Measurements from ENCODE around the gene HHATL.
A peak's percentile ranks its signal among the peaks of the same experiment; 100 is the strongest.

HHATL gene

DNA sequence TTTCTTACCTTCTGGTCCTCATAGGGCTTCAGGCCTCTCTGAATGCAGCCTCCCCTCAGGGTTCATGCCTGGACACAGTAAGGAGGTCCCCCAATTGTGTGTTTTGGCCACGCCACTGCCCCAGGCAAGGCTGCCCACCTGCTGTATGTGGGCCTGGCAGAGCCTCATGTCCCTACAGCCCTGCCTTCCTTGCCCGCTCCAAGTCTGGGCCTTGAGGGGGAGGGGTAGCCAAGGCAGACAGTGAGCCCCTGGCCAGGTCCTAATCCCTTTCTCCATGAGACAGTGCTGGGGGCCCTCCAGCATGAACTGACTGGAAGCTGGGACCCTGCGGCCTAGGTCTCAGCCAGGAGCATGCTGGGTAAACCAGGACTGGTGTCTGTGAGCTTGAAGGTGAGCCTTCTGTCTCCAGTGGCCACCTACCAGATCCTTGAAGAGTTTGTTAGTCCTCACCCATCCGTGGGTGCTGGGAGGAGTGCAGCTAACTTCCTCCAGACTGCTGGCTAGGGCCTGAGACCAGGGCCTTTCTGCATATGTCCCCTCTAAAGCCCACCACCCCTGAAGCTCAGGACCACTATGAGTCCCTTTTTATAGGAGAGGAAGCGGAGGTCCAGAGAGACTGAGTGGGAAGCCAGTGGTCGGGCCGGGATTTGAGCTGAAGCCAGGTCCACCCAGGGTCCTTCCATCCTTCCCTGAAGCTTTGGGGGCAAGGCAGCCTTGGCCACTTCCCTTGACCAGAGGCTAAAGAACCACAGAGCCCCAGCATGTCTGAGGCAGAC, 40.4 kb downstream of the HHATL start:
- DNase-seq: no peak

DNA sequence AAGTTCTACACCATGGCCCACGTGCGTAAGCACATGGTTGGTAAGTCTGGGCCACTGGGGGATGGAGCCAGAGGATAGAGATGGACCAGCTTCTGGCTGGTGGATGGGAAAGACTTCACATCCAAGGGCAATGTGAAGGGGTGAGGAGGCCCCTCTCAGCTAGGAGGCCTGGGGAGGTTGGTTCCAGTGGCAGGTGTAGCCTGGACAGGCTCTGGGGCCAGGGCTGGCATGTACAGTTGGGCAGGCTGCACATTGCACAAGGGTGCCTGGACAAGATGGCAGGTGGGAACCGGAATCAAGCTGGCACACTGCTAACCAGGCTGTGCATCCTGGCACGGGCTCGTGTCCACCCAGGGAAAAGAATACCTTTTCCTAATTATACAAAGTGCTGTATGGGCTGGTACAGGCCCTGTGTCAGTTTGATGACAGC, 41.0 kb downstream of the HHATL start:
- DNase-seq: no peak

DNA sequence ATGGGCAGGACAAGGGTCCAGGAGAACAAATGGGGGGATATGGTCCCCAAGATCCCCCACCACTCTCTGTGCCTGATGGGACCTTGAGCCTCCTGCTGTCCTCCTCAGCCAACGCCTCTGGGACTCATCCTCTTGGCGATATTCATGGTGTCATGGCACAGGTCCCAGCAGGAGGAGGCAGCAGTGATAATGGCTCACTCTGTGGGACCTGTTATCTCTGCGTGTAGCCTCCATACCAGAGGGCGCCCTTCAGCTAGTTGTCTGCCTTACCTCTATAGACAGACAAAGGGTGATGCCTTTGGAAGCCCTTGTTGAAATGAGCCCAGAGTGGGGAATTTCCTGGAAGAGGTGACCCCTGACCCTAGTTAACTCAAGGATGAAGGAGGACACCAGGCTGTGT, 41.7 kb downstream of the HHATL start:
- DNase-seq: no peak

DNA sequence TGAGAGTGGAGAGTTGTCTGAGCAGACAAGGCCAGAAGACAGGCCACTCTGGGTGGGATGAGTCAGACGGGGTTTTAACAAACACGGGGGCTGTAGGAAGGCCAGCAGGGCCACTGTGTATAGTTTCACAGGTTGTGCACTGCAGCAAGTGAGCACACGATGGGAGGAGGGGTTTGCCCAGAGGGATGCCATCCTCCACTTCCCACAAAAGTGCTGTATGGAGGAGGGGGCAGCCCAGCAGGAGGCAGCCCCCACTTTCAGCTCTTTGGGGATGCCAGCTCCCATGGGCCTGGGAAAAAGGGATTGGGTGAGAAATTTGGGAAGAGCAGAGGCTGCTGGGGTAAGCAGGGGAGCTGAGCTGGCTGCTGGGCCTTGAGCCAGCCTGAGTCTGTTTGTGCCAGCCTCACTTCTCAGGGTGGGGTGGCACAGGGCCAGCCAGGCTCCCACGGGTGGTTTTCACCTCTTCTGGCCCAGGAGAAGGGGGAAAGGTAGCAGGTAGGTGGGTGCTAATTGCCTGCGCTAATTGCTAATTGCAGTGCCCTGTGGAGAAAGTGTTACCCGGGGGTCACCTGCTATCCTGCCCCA, 42.4 kb downstream of the HHATL start:
- no peak for DNase-seq

DNA sequence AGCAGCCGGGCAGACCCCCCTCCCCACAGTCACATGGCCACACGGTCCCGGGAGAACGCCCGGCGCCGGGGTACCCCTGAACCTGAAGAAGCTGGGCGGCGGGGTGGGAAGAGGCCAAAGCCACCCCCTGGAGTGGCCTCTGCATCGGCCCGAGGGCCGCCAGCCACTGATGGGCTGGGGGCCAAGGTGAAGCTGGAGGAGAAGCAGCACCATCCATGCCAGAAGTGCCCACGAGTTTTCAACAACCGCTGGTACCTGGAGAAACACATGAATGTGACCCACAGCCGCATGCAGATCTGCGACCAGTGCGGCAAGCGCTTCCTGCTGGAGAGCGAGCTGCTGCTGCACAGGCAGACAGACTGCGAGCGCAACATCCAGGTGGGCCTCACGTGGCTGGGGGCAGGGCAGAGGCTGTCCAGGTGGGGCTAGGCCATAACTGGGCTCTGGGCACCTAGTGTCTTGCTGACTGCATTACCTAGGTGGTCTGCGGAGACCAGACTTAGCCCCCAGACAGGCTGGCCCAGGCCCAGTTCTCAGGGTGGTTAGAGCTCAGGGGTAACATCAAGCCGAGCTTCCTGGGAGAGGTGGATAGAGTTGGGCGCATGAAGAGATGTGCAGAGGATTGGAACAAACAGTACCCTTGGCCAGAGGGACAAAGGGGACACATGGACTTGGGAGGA, 43.0 kb downstream of the HHATL start:
- peak; percentile 18 for DNase-seq

DNA sequence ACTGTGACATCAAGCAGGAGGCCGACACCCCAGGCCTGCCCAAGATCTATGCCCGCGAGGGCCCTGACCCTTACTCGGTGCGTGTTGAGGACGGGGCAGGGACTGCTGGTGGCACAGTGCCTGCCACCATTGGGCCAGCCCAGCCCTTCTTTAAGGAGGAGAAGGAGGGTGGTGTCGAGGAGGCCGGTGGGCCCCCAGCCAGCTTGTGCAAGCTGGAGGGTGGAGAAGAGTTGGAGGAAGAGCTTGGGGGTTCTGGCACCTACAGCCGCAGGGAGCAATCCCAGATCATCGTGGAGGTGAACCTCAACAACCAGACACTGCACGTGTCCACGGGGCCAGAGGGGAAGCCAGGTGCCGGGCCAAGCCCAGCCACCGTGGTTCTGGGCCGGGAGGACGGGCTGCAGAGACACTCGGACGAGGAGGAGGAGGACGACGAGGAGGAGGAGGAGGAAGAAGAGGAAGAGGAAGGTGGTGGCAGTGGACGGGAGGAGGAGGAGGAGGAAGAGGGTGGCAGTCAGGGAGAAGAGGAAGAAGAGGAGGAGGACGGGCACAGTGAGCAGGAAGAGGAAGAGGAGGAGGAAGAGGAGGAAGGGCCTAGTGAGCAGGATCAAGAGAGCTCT, 43.7 kb downstream of the HHATL start:
- DNase-seq: no peak

DNA sequence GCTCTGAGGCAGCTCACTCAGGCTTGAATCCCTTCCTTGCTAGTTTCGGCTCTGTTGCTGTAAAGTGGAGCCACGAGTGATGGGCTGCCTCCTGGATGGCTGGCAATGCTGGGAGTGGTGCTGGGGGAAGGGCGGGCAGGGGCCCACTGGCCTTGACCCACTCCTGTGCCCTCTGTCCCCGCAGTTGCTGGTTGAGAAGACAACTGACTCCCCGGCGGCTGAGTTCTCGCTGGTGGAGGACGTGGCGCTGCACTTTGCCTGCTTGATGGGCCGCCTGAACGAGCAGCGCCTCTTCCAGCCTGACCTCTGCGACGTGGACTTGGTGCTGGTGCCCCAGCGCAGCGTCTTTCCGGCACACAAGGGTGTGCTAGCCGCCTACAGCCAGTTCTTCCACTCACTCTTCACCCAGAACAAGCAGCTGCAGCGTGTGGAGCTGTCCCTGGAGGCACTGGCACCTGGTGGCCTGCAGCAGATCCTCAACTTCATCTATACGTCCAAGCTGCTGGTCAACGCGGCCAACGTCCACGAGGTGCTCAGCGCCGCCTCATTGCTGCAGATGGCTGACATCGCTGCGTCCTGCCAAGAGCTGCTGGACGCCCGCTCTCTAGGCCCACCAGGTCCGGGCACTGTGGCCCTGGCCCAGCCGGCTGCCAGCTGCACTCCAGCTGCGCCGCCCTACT, 44.4 kb downstream of the HHATL start:
- DNase-seq: no peak

DNA sequence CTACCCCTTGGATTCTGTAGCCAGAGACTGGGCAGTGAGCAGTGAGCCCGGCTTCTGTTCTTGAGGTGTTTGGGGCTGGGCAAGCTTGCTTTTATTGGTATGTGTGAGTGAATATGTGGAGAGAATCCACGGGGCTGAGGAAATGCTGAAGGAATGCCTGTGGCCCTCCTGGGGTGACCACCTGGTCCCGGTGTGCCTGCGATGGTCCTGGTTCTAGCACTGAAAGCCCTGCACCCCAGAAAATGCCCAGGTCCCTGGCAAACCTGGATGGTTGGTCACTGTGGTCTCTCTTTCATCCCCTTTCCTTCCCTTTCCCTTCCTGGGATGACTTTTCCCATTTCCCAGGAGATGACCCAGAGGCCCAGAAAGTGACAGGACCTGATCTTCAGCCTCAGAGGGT, 44.9 kb downstream of the HHATL start:
- DNase-seq: no peak

DNA sequence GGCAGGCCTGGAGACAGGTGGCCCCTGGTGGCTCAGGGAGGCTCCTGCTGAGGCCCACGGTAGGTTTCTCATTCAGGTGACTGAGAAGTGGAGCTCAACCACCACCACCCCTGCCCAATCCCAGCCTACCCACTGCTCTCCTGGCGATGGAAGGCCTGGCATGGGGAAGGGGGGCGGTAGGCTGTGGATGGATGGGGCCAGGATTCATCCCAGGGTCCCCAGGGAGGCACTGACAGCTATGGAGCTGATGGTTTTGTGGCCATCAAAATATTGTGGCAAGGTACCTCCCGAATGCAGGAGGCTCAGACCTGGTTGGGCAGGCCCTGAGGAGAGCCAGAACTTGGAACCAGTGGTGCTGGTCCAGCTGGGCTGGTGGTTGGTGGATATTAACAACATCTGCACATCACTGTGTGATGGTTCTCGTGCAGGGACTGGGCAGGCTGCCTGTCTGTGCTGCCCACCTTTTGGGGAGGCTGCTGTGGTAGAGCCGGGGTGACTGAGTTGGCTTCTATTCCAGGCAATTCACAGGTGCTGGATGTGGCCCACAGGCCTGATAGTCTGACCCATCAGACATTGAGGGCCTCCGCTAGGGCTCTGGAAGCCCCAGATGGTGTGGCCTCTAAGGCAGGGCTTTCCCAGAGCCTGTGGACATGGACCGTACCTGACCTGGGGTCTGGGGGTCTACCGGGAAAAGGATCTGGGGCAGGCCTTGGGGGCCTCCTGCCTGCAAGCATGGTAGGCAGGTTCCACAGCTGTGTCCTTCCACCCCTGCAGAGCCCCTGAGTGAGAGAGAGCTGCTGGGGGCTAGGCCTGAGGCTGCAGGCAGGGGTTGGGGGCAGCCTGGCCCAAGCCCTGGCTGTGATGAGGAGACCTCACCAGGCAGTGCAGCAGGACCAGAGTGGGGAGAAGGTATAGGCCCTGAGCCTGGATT, 45.7 kb downstream of the HHATL start:
- no peak for DNase-seq

DNA sequence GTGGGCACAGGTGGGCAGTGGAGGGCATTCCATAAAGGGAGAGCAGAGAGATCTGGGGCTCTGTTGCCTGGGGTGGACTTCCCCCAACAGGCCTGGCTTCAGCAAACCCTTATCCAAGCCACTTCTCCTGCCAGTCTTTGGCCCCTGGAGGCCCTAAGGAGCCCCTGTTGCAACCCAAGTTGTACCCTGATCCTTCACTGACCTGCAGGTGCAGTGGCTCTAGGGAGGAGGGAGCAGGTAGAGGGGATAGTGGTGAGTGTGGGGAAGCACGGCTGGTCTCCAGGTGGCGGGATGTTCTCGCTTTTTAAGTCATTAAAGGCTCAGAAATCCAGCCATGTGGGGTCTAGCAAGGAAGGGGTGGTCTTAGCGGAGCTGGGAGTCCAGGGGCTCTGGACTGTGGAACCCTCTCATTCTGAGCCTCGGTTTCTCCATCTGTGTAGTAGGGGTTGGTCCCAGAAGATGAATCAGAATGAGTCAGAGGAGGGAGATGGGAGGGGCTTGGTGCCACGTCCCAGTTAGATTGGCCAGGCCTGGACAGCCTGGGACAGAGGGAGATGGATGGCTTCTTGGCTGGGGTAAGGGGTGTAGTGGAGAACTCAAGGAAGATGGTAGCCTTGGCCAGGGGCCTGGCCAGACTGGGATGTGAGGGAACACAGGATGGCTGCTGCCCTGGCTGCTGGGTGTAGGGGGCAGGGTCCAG, 46.5 kb downstream of the HHATL start:
- no peak for DNase-seq

DNA sequence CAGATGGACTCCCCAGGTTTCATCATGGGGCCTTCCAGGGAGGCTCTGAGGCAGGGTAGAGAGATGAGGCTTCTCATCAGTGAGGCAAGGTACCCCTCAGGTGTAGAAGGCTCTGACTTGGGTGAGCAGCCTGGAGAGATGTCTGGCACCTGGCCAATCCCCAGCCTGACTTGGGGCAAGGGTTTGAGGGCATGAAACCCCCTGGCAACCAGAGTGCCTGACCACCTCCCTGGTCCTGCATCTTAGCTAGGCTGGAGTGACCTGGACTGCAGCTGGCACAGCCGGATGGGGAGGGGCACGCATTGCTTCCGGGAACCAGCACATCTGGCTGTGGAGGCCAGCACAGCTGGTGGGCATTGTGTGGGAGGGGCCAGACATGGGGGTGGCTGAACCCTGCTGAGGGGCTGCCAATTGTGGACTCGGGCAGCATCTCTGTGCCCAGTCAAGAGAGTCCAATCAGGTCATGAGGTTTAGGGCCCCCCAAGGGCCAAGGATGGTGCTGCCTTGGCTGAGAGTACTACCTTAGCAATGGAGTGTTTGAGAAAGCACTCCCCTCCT, 47.2 kb downstream of the HHATL start:
- DNase-seq: no peak

DNA sequence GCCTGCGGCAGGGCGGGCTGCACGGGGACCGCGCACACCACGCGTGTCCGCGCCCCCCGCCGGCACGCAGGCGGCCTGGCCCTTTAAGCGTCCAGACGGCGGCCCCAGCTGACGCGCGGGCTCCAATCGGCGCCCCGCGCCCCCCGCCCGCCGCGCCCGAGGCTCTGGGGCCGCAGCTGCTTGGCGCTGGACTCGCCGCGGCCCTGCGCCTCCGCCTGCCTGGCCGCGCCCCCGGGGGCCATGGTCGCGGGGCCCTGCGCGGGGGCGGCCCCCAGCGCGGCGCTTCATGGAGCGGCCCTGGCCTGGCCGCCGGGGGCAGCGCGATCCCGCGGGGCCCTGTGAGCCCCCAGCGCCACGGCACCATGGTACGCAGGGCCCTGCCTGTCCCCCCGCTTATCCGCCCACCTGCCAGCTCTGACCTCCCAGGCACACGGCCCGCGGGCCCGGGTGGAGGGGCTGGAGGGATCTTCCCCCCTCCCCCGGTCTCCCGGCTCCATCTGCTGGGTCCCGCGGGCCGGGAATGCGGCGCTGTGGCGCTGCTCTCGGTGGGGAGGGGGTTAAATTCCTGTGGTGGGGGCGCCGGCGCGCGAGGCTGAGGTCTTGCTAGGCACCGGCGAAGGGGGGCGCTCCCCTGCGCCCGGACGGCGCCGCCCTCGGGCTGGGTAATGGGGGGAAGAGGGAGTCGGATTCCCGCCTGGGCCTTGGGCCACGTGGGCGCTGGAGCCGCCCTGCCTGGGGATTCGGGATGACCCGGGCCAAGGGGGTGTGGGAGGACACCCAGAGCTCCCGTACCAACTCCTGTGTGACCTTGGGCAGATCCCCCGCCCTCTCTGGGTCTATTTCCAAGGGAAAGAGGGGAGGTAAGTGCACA, 48.0 kb downstream of the HHATL start:
- DNase-seq: no peak

DNA sequence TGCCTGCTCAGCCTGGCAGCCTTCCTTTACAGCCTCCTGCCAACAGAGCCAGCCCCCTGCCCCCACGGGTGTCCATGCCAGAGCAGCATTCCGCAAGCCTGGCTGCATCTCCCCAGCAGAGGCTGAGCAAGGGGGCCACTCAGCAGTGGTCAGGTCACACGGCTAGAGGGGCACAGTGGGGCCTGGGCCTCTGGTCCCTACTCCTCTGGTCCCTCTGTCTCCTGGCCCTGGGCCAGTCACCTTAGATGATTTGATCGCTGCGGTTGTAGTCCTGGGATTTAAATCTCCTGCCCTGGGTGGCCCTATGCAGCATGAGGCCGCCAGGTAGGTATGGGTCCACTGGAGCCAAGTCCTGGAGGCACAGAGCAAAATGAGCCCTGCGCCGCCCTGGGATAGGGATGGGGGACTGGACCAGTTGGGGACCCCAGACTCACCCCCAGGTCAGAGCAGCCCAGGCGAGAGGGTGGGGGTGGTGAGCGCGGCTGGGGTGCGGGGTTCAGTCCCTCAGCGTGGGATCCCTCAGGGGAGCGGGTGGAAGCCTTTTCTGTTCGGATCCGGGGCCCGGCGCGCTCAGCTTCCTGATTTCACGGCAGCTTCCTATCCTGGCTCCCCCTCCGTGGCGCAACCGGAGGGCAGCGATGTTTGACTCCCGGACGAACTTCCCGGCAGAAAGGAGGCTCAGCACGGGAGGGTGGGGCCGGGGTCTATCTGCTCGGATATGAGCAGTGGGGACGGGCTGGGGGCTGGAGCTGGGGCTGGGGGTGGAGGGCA, 48.9 kb downstream of the HHATL start, which contains the start of gene ZBTB47:
Gene ZBTB47, plus strand, starts transcription at position 138 of the 771 bp plus-strand sequence. CDS start 4,659 bp downstream, outside the sequence.
- DNase-seq: no peak

DNA sequence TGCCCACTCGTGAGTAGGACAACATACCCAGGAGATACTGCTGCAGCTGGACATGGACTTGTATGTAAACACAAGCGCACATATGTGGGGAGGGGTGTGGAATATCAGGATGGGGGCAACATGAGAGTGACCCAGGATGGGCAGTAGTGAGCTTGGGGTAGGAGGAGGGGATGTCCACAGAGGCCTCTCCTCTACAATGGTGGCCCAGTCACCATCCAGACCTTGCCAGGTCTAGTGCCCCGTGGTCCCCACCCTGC, 49.4 kb downstream of the HHATL start:
- no peak for DNase-seq

DNA sequence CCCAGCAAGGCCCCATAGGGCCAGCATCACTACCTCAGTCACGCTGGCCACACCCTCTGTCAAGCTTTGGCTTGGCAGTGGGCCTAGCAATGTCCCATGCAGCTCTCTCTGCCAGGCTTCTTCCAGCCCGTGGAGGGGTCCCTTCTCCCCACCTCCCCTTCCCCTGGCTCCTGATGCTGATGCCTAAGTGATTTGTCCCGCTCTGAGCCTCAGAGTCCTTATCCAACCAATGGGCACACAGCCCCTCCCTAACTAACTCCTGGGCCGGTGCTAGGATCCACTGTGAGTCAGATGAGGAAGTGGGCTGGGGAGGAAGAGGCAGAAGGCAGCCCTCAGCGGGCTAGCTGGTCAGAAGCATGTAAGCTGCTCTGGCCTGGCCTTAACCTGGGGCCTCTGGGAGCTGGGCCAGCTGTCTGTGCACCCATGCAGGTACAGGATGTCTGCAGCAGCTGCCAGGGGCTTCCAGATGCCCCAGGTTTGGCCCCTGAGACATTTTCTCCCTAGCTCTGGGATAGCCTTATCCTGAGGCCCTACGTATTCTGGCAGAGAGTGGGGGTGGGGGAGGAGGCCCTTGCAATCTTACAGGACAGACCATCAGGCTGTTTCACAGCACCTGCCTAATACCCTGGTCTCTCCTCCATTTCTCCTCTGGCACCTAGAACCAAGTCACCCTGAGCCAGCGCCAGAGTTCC, 49.8 kb downstream of the HHATL start:
- no peak for DNase-seq

DNA sequence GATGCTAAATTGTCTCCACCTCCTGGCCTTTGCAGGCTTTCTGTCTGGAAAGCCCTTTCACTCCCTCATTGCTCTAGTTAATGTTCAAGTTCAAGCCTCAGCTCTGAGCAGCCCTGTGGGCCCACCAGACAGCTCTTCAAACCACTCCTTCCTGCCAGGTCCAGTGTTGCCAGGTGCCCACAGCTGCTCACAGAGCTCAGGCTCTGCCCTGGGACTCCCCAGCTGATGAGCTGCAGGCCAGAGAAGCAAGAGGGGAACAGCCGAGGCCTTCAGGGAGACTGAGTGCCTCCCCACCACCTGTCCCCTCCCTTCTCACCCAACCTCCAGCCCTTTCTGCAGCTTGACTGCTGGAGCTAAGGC, 50.4 kb downstream of the HHATL start:
- DNase-seq: no peak

DNA sequence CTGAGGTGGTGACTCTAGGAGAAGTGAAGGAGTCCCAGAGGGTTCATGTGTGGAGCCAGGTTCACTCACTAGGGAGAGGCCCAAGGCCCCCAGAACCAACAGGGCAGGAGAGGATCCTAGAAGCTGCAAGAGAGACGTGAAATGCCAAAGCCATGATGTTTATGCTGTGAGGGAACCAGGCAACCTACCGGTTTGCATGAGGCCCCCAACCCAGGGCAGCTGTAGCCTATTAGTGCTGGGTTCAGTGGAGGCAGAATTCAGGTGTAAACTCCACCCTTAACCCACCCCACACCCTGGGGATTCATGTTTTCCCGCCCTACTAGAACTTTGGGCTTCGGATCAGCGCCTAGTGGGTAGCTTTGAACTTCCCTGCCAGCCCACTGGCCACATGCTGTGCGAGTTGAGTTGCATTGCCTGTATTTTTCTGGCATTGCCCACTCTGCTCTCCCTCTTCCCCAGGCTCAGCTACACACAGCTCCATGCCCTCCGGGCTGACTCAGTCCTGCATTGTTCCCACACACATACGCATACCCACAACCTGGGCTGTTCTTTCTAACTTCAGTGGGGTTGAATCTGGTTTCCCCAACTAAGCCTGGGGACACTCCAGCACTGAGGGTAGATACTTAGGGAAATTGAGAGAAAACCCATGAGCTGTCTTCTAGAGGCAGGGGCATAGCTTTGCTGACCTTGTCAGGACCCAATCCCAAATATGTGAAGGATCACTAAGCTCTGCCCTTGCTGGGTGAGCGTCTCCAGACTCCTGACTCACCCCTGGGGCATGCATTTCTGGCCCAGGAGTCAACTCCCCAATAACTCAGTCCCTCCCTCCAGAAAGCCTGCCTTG, 51.1 kb downstream of the HHATL start:
- DNase-seq: no peak

DNA sequence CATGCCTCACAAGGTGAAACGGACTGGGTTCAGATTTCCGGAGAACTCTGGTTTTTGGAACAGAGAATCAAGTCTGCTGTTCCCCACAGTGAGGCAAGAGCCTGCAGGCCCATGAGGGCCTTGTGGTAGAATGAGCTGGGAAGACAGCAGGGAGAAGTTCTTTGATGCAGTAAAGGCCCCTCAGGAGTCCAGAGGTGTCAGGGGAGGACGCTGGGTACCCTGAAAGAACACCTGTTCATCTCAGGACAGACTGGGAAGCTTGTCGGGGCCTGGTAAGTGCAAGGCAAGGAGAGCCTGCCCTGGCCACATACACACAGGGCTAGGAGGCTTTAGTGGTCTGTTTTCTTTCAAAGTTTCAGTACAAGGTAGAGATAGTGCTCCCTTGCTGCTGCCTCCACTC, 52.8 kb downstream of the HHATL start:
- DNase-seq: no peak

Data from cortex of kidney (tissue), 1 donor.